HepG2 (cell line): ENCODE results near the gene SPNS3. TPM values are rescaled to one million over a fixed set of nuclear protein-coding genes. Genes with fewer than 3 reads are reported as not detected.
A peak's percentile ranks its signal among the peaks of the same experiment; 100 is the strongest.

ENCODE experiments used
- AHDC1 ChIP-seq: sonication (generic); formaldehyde crosslinking; IDR thresholded peaks from 2 replicates; pipeline ENCODE4 v1.5.1; 2020; ENCODE audit warnings: mild to moderate bottlenecking, missing genetic modification reagents, borderline replicate concordance
- ARNTL ChIP-seq: sonication (generic); formaldehyde crosslinking; IDR thresholded peaks from 2 replicates; pipeline ENCODE4 v1.4.0; 2020; ENCODE audit warnings: mild to moderate bottlenecking, missing genetic modification reagents
- BCLAF1 ChIP-seq: fragments of 450-650 bp; IDR thresholded peaks from 2 replicates; pipeline ENCODE4 v1.6.1; 2017; ENCODE audit warnings: mild to moderate bottlenecking
- CCAR2 ChIP-seq: fragments of 200-400 bp; formaldehyde crosslinking; optimal IDR thresholded peaks from 2 replicates; pipeline ENCODE3; 2018; ENCODE audit warnings: low read depth, mild to moderate bottlenecking, low read length, moderate library complexity
- GZF1 ChIP-seq: sonication (generic); formaldehyde crosslinking; IDR thresholded peaks from 2 replicates; pipeline ENCODE4 v1.5.1; 2020; ENCODE audit warnings: mild to moderate bottlenecking, missing genetic modification reagents
- HINFP ChIP-seq: sonication (generic); formaldehyde crosslinking; IDR thresholded peaks from 2 replicates; pipeline ENCODE4 v1.4.0; 2020; ENCODE audit warnings: low read depth, mild to moderate bottlenecking, missing genetic modification reagents
- HOXA7 ChIP-seq: sonication (generic); formaldehyde crosslinking; IDR thresholded peaks from 2 replicates; pipeline ENCODE4 v1.8.1; 2022; ENCODE audit warnings: mild to moderate bottlenecking, missing genetic modification reagents, moderate library complexity
- MAX ChIP-seq: IDR thresholded peaks from 2 replicates; pipeline ENCODE4 v1.6.1; 2012; ENCODE audit warnings: inconsistent platforms
- RXRA ChIP-seq: sonication (generic); formaldehyde crosslinking; IDR thresholded peaks from 2 replicates; pipeline ENCODE4 v1.5.1; 2020; ENCODE audit warnings: missing genetic modification reagents
- SP5 ChIP-seq: IDR thresholded peaks from 2 replicates; pipeline ENCODE4 v1.6.1; 2016; ENCODE audit warnings: low read depth, borderline replicate concordance
- STAT5B ChIP-seq: sonication (generic); formaldehyde crosslinking; IDR thresholded peaks from 2 replicates; pipeline ENCODE4 v1.4.0; 2020; ENCODE audit warnings: missing genetic modification reagents
- XBP1 ChIP-seq: sonication (generic); formaldehyde crosslinking; IDR thresholded peaks from 2 replicates; pipeline ENCODE4 v1.5.0; 2020; ENCODE audit warnings: missing genetic modification reagents
- ZBTB49 ChIP-seq: sonication (generic); formaldehyde crosslinking; IDR thresholded peaks from 2 replicates; pipeline ENCODE4 v1.4.0; 2020; ENCODE audit warnings: missing genetic modification reagents, borderline replicate concordance
- ZNF30 ChIP-seq: sonication (generic); formaldehyde crosslinking; IDR thresholded peaks from 2 replicates; pipeline ENCODE4 v1.5.0; 2020; ENCODE audit warnings: mild to moderate bottlenecking, missing genetic modification reagents
- ZNF7 ChIP-seq: IDR thresholded peaks from 2 replicates; pipeline ENCODE4 v1.6.1; 2016; ENCODE audit warnings: missing biosample characterization, missing genetic modification reagents
- ZNF775 ChIP-seq: sonication (generic); formaldehyde crosslinking; IDR thresholded peaks from 2 replicates; pipeline ENCODE4 v1.4.0; 2020; ENCODE audit warnings: missing genetic modification reagents, mild to moderate bottlenecking, moderate library complexity, borderline replicate concordance
- polyA plus RNA-seq, 8 experiments: library from polyadenylated mRNA; depleted of rRNA in 3 of 8; stranded (reverse) in 7 of 8; unstranded in 1 of 8; fragments of >200 nt; fragmentation: Illumina TruSeq in 4 of 8; extraction: Trizol in 4 of 8; gene quantifications; 2 replicates each; pipeline versions ENCODE4 v1.2.1 to v1.2.3, GENCODE V29; 2011 to 2016; ENCODE audit warnings: low read depth in 4 of 8, missing spikeins in 1 of 8, mixed read lengths in 1 of 8; ENCODE audit not compliant: insufficient read depth in 1 of 8
- total RNA-seq, 5 experiments: library from RNA; depleted of rRNA; stranded (reverse); fragments of >200 nt; fragmentation: Illumina TruSeq; extraction: Trizol; gene quantifications; 2 replicates each; pipeline ENCODE4 v1.2.3, GENCODE V29; 2016; ENCODE audit warnings: low read depth in 1 of 5

Gene SPNS3
- total and polyA plus RNA-seq, 2 of the 13 experiments (the other 11 are each of a cell fraction or from before 2014, with no cell fraction given) = not detected

DNA sequence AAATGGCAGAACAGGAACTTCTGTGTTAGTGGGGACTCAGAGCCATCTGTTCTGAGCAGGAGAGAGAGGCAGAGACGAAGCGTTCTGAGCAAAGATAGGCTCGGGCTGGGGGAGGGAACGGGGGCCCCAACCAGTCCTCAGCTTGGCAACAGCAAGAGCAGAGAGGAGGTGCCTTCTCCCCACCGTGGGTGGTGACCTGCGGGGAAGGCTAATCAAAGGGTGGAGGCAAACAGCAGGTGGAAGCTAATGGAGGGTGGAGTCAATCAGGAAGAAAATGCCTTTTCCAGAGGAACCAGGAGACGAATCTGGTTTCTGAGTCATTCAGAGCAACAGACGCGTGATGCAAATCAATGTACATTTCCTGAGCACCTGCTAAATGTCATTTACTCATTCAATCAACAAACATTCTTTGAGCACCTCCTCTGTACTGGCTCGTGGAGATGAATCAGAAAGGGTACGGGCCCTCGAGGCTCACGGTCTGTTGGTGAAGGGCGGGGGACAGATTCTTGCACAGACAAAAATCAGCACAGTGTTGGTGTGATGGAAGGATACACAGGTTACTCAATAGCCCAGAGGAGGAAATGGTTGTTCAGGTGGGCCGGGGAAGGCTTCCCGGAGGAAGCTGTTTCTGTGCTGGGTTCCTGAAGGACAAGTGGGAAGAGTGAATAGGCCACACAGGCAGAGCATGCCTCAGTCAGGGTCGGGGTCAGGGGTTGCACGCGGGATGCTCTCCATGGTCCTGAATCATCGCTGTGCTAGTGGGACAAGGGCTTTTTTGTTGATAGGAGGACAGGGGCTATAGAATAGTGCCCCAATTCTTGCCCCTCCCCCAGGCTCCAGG is 59.2 kb downstream of the SPNS3 start (continued):
- TF ChIP-seq HINFP (CRISPR knock-in tag) (peak; percentile 75; the same call in 1 of the 2 replicates), HOXA7 (CRISPR knock-in tag) (no peak), STAT5B (CRISPR knock-in tag) (0 out of 2 replicates have a peak, but pooled peaks have one; percentile 76), ZNF775 (no peak), BCLAF1 (no peak), GZF1 (CRISPR knock-in tag) (0 out of 2 replicates have a peak, but pooled peaks have one; percentile 79), RXRA (CRISPR knock-in tag) (peak; percentile 52; the same call in 1 of the 2 replicates), ARNTL (CRISPR knock-in tag) (no peak), CCAR2 (no peak), SP5 (CRISPR knock-in tag) (no peak), AHDC1 (CRISPR knock-in tag) (no peak), ZNF7 (CRISPR knock-in tag) (peak; percentile 46; the same call in 1 of the 2 replicates), XBP1 (CRISPR knock-in tag) (peak; percentile 87; the same call in 1 of the 2 replicates), MAX (peak; percentile 77), ZBTB49 (CRISPR knock-in tag) (peak; percentile 95; the same call in 1 of the 2 replicates), ZNF30 (CRISPR knock-in tag) (no peak)
